IMR-90 (cell line): ENCODE measurements around the gene GAS2L2. TPM values are rescaled to one million over a fixed set of nuclear protein-coding genes. Genes with fewer than 3 reads are reported as not detected.

Source experiments
- ATAC-seq: fragments of 200-7000 bp; cut with Tn5 transposase; 2 replicates; pipeline ENCODE4 v1.9.1; 2020; ENCODE audit warnings: low read depth, mild to moderate bottlenecking, moderate library complexity
- BruUV-seq: library from RNA; stranded (reverse); fragments of 400-500 nt; replicated peaks from 2 replicates; lab custom pipeline; 2021; lab: Mats Ljungman, UMichigan
- CTCF ChIA-PET: fragments of 300-600 bp; formaldehyde crosslinking; extraction: SDS; loops from one replicate; lab custom pipeline; 2021; ENCODE audit warnings: antibody characterized with exemption; lab: Yijun Ruan, JAX
- POLR2A ChIA-PET: fragments of 300-600 bp; sonication (Branson Sonifier 250); formaldehyde crosslinking; loops from one replicate; lab custom pipeline; 2022; ENCODE audit warnings: antibody characterized with exemption; ENCODE audit not compliant: unreplicated experiment; lab: Charles Lee
- DNase-seq: peaks from one replicate; pipeline ENCODE4 v3.0.0; 2013
- H2AFZ ChIP-seq: replicated peaks from 2 replicates; pipeline ENCODE3; 2013; ENCODE audit warnings: low read length, mild to moderate bottlenecking; ENCODE audit not compliant: poor library complexity
- H2AK5ac ChIP-seq: 2 replicates; pipeline ENCODE4 v1.6.1; 2013; ENCODE audit warnings: low read depth, low read length, inconsistent platforms
- H2AK9ac ChIP-seq: replicated peaks from 2 replicates; pipeline ENCODE3; 2013; ENCODE audit warnings: mild to moderate bottlenecking, low read depth, low read length, moderate library complexity; ENCODE audit not compliant: poor library complexity
- H2BK120ac ChIP-seq: 2 replicates; pipeline ENCODE4 v1.6.1; 2013; ENCODE audit warnings: low read depth, low read length, inconsistent platforms
- H2BK15ac ChIP-seq: 3 replicates; pipeline ENCODE4 v1.6.1; 2013; ENCODE audit warnings: low read depth, low read length, inconsistent platforms
- H2BK20ac ChIP-seq: 2 replicates; pipeline ENCODE4 v1.6.1; 2013; ENCODE audit warnings: low read depth, mild to moderate bottlenecking, inconsistent platforms, low read length, moderate library complexity
- H2BK5ac ChIP-seq: 2 replicates; pipeline ENCODE4 v1.6.1; 2013; ENCODE audit warnings: mild to moderate bottlenecking, low read depth, low read length, inconsistent platforms; ENCODE audit not compliant: poor library complexity, severe bottlenecking
- H3K14ac ChIP-seq: replicated peaks from 2 replicates; pipeline ENCODE4 v1.6.1; 2013; ENCODE audit warnings: low read depth, low read length, inconsistent platforms
- H3K18ac ChIP-seq: 2 replicates; pipeline ENCODE4 v1.6.1; 2013; ENCODE audit warnings: low read depth, low read length, control low read depth
- H3K23ac ChIP-seq: 2 replicates; pipeline ENCODE4 v1.6.1; 2013; ENCODE audit warnings: low read depth, low read length, inconsistent platforms
- H3K27ac ChIP-seq: 2 replicates; pipeline ENCODE4 v1.5.1; 2013; ENCODE audit warnings: mild to moderate bottlenecking, control low read depth, low read length; ENCODE audit not compliant: insufficient read depth
- H3K27me3 ChIP-seq: 2 replicates; pipeline ENCODE4 v1.6.1; 2013; ENCODE audit warnings: low read length; ENCODE audit not compliant: control insufficient read depth, insufficient read depth
- H3K36me3 ChIP-seq: 2 replicates; pipeline ENCODE4 v1.6.1; 2013; ENCODE audit warnings: low read length, mixed read lengths; ENCODE audit not compliant: control insufficient read depth, insufficient read depth
- H3K4ac ChIP-seq: 2 replicates; pipeline ENCODE4 v1.6.1; 2013; ENCODE audit warnings: low read depth, low read length, inconsistent platforms
- H3K4me1 ChIP-seq: 2 replicates; pipeline ENCODE4 v1.6.1; 2013; ENCODE audit warnings: low read length, mixed read lengths; ENCODE audit not compliant: control insufficient read depth, insufficient read depth
- H3K4me2 ChIP-seq: 2 replicates; pipeline ENCODE4 v1.6.1; 2013; ENCODE audit warnings: low read depth, mild to moderate bottlenecking, control low read depth, low read length, moderate library complexity
- H3K4me3 ChIP-seq: 2 replicates; pipeline ENCODE4 v1.5.1; 2013; ENCODE audit warnings: low read depth, mild to moderate bottlenecking, control low read depth, low read length, moderate library complexity; ENCODE audit not compliant: insufficient read depth
- H3K56ac ChIP-seq: 2 replicates; pipeline ENCODE4 v1.6.1; 2013; ENCODE audit warnings: low read length, inconsistent platforms; ENCODE audit not compliant: insufficient read depth; ENCODE audit errors: extremely low read depth
- H3K79me1 ChIP-seq, 2 experiments: 2 replicates each; pipeline ENCODE4 v1.6.1; 2013; ENCODE audit warnings: low read length in 2 of 2, inconsistent platforms in 1 of 2, low read depth in 1 of 2
- H3K9ac ChIP-seq: 2 replicates; pipeline ENCODE4 v1.6.1; 2013; ENCODE audit warnings: low read depth, low read length, control low read depth
- H3K9me1 ChIP-seq: 2 replicates; pipeline ENCODE4 v1.6.1; 2013; ENCODE audit warnings: low read length, inconsistent platforms; ENCODE audit not compliant: insufficient read depth
- H3K9me3 ChIP-seq: 2 replicates; pipeline ENCODE4 v1.6.1; 2013; ENCODE audit warnings: low read length; ENCODE audit not compliant: control insufficient read depth, insufficient read depth
- H4K20me1 ChIP-seq: 2 replicates; pipeline ENCODE4 v1.6.1; 2013; ENCODE audit warnings: low read length, inconsistent platforms; ENCODE audit not compliant: insufficient read depth
- H4K5ac ChIP-seq: 2 replicates; pipeline ENCODE4 v1.6.1; 2013; ENCODE audit warnings: mild to moderate bottlenecking, low read depth, low read length, control low read depth
- H4K8ac ChIP-seq, 2 experiments: 2 replicates each; pipeline ENCODE4 v1.6.1; 2013; ENCODE audit warnings: low read depth in 2 of 2, low read length in 2 of 2, control low read depth in 1 of 2, inconsistent platforms in 1 of 2
- H4K91ac ChIP-seq: 2 replicates; pipeline ENCODE4 v1.6.1; 2013; ENCODE audit warnings: low read depth, low read length, inconsistent platforms; ENCODE audit not compliant: insufficient read depth
- BHLHE40 ChIP-seq: fragments of 150-350 bp; IDR thresholded peaks from 2 replicates; pipeline ENCODE4 v1.6.1; 2016; ENCODE audit warnings: mild to moderate bottlenecking, low read depth, low read length
- CHD1 ChIP-seq: IDR thresholded peaks from 2 replicates; pipeline ENCODE4 v1.6.1; 2012; ENCODE audit warnings: low read depth, low read length, improper control_type of control experiment
- MAFK ChIP-seq: IDR thresholded peaks from 2 replicates; pipeline ENCODE4 v1.6.1; 2012; ENCODE audit warnings: low read depth, low read length, improper control_type of control experiment
- MXI1 ChIP-seq: IDR thresholded peaks from 2 replicates; pipeline ENCODE4 v1.6.1; 2012; ENCODE audit warnings: low read depth, mild to moderate bottlenecking, low read length, moderate library complexity, borderline replicate concordance
- NFE2L2 ChIP-seq: fragments of 150-350 bp; IDR thresholded peaks from 2 replicates; pipeline ENCODE4 v1.6.1; 2016; ENCODE audit warnings: low read depth, mild to moderate bottlenecking, low read length
- POLR2A ChIP-seq: IDR thresholded peaks from 2 replicates; pipeline ENCODE4 v1.6.1; 2012; ENCODE audit warnings: mild to moderate bottlenecking, low read depth, low read length
- RCOR1 ChIP-seq: IDR thresholded peaks from 2 replicates; pipeline ENCODE4 v1.6.1; 2012; ENCODE audit warnings: mild to moderate bottlenecking, low read length, improper control_type of control experiment; ENCODE audit not compliant: insufficient replicate concordance
- RFX5 ChIP-seq: IDR thresholded peaks from 2 replicates; pipeline ENCODE4 v1.8.0; 2012; ENCODE audit warnings: low read depth, mild to moderate bottlenecking, low read length, moderate library complexity
- SMC3 ChIP-seq: fragments of 150-350 bp; IDR thresholded peaks from 2 replicates; pipeline ENCODE4 v1.6.1; 2016; ENCODE audit warnings: low read depth, mild to moderate bottlenecking, antibody characterized with exemption, low read length, moderate library complexity
- WGBS, 2 experiments: methylation state at CpG; one replicate each; pipeline versions ENCODE4 v1.1.5 to v1.1.7; 2013; ENCODE audit warnings: missing lambda C conversion rate in 2 of 2; ENCODE audit not compliant: insufficient read length in 1 of 2; ENCODE audit errors: extremely low coverage in 2 of 2; 5-methylcytosine and 5-hydroxymethylcytosine counted together
- dilution Hi-C: fragments of 300-500 bp; cut with HindIII; formaldehyde crosslinking; loops from one replicate; pipeline ENCODE4 v1.14.3; 2018; ENCODE audit warnings: low sequenced_read_pairs; ENCODE audit not compliant: unreplicated experiment
- in situ Hi-C: fragments of 300-500 bp; cut with MboI; formaldehyde crosslinking; loops from 3 replicates; pipeline ENCODE4 v1.14.3; 2019; ENCODE audit warnings: low sequenced_read_pairs, inconsistent platforms, mixed read lengths
- intact Hi-C: fragments of 100-400 bp; cut with micrococcal nuclease; formaldehyde crosslinking; loops from 2 replicates; pipeline ENCODE4 v1.10.0; 2022
- polyA plus RNA-seq, 3 experiments: library from polyadenylated mRNA; depleted of rRNA; stranded (reverse); fragments of >200 nt; gene quantifications; 2 replicates each; pipeline ENCODE4 v1.2.3, GENCODE V29; 2012; ENCODE audit warnings: low replicate concordance in 1 of 3
- total RNA-seq: library from RNA; depleted of rRNA; stranded (reverse); fragments of >200 nt; gene quantifications from 2 replicates; pipeline ENCODE4 v1.2.3, GENCODE V29; 2012
- TF ChIP-seq, protein P1 (sequence below): conservative IDR thresholded peaks from 2 replicates; pipeline ENCODE4 v1.5.1; 2012; ENCODE audit warnings: mild to moderate bottlenecking, low read depth, low read length, improper control_type of control experiment

The GAS2L2 gene
- total and polyA plus RNA-seq, 2 of the 4 experiments (the other 2 are of a cell fraction): 0.02 TPM; not detected in 1

DNA sequence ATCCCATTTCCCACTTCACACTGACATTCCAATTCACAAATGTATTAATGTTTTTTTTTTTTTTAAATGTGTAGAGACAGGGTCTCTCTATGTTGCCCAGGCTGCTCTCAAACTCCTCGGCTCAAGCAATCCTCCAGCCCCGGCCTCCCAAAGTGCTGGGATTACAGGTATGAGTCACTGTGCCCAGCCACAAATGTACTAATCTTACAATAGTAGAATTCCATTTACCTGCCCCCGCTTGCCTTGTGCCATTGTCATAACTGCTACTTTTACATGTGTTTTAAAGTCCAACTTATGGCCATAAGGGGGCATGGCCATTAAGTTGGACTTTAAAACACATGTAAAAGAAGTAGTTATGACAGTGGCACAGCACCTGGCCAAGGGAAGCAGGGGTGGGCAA, 37.8 kb upstream of the GAS2L2 start:
- Histone ChIP-seq H3K4me2 (no peak overlapping the region), H3K4me3 (no peak overlapping the region), H2BK120ac (no peak overlapping the region), H3K23ac (no peak overlapping the region), H3K9me1 (peaks cover 17% of the 10 kb centered on the region), H3K4me1 (peaks cover 20% of the 10 kb centered on the region), H2BK15ac (no peak overlapping the region), H4K8ac (no peak overlapping the region), H3K9me3 (no peaks in the 10 kb centered on the region), H3K79me1 (no peaks in the 10 kb centered on the region), H3K4ac (no peak overlapping the region), H3K14ac (no peak overlapping the region), H3K27ac (no peak overlapping the region), H3K27me3 (peaks cover 33% of the 10 kb centered on the region), H4K20me1 (no peaks in the 10 kb centered on the region; the same call in 1 of the 2 replicates), H4K5ac (no peak overlapping the region), H2AFZ (no peak overlapping the region), H3K36me3 (no peaks in the 10 kb centered on the region), H2BK5ac (no peak overlapping the region), H4K91ac (no peak overlapping the region), H3K9ac (no peak overlapping the region), H3K18ac (no peak overlapping the region), H2BK20ac (no peak overlapping the region), H2AK5ac (no peak overlapping the region), H3K56ac (no peak overlapping the region), H2AK9ac (no peak overlapping the region)
- dilution Hi-C loops: no loop called here
- WGBS, 2 experiments: no CpG with 5 or more reads among the region's 3 CpGs
- intact Hi-C loops: no loop called here
- ATAC-seq (no peak), DNase-seq (no peak)
- in situ Hi-C loops: no loop called here
- BruUV-seq: no TSS peak
- TF ChIP-seq MXI1: no peak
- no peak for TF ChIP-seq SMC3
- no peak for TF ChIP-seq RCOR1
- no peak for TF ChIP-seq NFE2L2
- TF ChIP-seq BHLHE40: no peak
- TF ChIP-seq MAFK: no peak
- TF ChIP-seq POLR2A: no peak
- TF ChIP-seq, protein P1, sequence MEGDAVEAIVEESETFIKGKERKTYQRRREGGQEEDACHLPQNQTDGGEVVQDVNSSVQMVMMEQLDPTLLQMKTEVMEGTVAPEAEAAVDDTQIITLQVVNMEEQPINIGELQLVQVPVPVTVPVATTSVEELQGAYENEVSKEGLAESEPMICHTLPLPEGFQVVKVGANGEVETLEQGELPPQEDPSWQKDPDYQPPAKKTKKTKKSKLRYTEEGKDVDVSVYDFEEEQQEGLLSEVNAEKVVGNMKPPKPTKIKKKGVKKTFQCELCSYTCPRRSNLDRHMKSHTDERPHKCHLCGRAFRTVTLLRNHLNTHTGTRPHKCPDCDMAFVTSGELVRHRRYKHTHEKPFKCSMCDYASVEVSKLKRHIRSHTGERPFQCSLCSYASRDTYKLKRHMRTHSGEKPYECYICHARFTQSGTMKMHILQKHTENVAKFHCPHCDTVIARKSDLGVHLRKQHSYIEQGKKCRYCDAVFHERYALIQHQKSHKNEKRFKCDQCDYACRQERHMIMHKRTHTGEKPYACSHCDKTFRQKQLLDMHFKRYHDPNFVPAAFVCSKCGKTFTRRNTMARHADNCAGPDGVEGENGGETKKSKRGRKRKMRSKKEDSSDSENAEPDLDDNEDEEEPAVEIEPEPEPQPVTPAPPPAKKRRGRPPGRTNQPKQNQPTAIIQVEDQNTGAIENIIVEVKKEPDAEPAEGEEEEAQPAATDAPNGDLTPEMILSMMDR: no peak
- TF ChIP-seq CHD1: no peak
- TF ChIP-seq RFX5: no peak
- POLR2A ChIA-PET: no interaction called here
- CTCF ChIA-PET: no interaction called here
